Glomerular endothelial cell (primary cell): ENCODE measurements around the gene PRKAR1A. TPM values are rescaled to one million over a fixed set of nuclear protein-coding genes. Genes with fewer than 3 reads are reported as not detected.
A peak's percentile ranks its signal among the peaks of the same experiment; 100 is the strongest.
"Not testable (repeated sequence)": the region's sequence is repeated elsewhere in the genome, so short reads cannot be mapped to it uniquely, and the experiment has no call there.

Experiments
- DNase-seq: peaks from one replicate; pipeline ENCODE4 v3.0.0-alpha.2; 2011; ENCODE audit warnings: low read depth, low spot score; ENCODE audit errors: extremely low read depth
- total RNA-seq: library from RNA; depleted of rRNA; stranded (reverse); fragments of >200 nt; gene quantifications from 2 replicates; pipeline ENCODE4 v1.2.3, GENCODE V29; 2015

The PRKAR1A gene
- total RNA-seq, 1 donor from 2014 or later, result 328 TPM

DNA sequence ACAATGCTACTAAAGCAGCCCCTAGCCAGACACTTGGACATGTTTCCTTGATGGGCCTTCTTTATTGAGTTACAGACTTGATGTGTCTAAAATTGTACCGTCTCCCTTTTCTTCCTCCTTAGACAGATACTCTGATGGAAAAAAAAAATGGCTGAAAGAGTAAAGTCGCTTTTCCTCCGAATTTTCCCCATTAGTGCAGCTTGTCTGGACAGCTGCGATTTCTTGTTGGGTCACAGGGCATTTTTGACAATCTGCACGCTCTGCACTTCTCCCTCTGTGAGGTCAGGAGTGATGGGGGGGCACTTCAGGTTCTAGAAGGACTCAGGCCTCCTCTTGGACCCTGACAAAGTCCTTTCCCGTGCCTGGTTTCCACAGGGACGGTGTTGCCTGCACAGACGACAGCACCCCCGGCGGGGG is 968 bp upstream of the PRKAR1A start:
- no peak for DNase-seq

DNA sequence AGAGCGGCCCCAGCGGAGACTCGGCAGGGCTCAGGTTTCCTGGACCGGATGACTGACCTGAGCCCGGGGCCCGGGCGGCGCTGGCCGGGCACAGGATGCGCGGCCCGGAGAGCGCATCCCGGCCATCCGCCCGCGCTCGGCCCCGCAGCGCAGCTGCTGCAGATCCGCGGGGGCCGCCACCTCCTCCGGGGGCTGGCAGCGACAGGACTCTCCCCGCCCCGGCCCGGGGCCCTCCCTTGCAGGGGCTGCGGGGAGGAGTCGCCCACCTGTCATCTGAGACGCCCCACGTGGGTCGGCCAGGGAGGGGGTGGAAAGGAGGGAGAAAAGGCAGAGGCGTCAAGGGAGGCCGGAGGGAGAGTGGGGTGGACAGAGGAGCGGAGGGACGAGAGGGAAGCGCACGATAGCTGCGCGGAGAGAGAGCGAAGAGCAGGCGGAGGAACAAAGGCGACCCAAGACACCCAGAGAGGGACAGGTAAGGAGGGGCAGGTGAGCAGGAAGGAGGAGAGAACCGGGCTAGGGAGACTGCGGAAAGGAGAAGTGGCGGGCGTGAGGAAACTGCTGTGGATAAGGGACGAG is 471 bp upstream of the PRKAR1A start:
- no peak for DNase-seq

DNA sequence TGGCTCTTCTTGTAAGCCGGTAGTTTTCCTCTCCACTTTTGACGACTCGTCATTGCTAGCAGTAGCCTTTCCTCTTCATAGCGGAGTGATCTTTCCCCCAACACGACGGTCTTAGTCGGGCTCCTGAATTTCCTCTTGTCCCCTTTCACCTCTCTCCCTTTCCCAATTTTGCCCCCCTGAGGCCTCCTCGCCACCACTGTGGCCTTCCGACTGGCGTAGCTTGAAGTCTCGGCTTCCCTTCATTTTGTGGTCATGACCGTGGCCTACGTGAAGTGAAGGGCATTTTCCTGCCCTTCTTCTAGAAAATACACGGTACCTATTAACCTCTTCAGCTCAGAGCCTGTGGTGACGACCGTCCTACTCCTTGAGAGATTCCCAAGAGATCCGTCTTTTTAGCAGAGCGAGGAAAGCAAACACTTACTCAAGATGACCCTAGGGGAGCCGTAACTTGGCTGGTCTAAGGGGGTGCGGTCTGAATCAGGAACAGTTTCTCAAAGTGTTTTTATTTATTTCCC is 787 bp downstream of the PRKAR1A start:
- DNase-seq, result no peak

DNA sequence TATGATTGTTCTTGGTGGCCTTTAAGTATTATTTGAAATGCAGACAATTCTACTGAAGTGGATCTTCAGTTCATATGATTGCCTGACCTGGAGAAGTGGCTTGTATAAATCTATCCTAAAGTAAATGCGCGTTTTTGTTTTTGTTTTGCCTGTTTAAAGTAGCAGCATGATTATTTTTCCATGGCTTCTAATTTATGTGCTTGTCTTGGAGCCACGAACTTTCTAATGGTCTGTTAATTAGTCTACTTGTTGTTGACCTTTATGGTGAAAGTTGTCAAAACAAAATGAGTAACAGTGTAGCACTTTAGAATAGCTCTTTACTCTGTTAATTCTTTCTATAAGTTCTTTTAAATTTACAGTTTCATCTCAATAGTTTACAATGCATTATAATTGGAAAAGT is 1.7 kb downstream of the PRKAR1A start:
- no peak for DNase-seq

DNA sequence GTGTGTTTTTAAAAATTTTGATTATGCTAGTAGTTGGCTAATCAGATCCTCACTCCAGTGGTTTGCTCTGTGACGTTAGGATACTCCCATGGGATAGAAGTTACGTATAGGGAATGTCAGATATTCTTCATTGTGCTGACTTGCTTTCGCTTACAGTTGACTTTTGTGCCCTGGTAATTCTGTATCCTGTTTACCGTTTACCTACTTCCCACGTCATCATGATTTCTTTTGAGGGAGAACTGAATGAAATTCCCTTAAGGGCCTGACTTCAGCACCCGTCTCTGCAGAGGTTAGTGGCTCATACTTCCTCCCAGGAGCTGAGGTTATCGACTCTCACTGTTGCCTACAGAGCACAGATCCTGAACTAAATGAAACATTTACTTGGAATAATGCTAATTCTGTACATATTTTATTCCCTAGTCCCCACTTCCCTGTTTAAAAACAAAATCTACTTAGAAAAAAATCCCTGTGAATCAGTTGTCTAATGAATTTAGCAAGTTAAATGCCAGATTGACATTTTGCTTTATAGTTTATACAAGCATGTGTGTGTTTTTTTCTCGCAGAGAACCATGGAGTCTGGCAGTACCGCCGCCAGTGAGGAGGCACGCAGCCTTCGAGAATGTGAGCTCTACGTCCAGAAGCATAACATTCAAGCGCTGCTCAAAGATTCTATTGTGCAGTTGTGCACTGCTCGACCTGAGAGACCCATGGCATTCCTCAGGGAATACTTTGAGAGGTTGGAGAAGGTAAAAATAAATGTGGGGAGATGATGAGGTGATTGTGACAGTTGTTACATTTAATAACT is 2.8 kb downstream of the PRKAR1A start:
- peak; percentile 82 for DNase-seq

DNA sequence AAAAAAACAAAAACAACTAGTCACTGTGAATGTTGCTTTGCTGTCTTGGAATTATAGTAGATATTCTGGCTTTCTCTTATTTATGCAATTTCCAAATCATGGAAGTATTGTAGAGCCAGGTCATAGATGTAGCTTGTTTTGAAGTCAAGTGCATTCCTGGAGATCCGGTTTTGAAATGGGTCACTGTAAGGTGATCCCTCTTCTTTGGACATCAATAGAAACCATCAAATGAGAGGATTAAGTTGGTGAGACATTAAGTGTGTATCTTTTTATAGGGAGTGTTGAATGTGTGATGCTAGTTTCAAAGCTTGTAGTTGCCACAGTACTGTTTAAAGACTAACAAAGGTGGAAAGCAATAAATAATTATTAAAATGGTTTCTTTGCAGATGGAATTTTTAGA is 4.5 kb downstream of the PRKAR1A start:
- DNase-seq, result no peak

DNA sequence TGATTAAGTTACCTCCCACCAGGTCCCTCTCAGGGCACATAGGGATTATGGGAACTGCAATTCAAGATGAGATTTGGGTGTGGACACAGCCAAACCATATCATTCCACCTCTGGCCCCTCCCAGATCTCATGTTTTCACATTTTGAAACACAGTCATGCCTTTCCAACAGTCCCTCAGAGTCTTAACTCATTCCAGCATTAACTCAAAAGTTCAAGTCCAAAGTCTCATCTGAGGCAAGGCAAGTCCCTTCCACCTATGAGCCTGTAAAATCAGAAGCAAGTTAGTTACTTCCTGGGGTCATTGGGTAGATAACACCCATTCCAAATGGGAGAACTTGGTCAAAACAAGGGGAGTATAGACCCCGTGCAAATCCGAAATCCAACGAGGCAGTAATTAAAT is 5.4 kb downstream of the PRKAR1A start:
- DNase-seq, result not testable (repeated sequence)

DNA sequence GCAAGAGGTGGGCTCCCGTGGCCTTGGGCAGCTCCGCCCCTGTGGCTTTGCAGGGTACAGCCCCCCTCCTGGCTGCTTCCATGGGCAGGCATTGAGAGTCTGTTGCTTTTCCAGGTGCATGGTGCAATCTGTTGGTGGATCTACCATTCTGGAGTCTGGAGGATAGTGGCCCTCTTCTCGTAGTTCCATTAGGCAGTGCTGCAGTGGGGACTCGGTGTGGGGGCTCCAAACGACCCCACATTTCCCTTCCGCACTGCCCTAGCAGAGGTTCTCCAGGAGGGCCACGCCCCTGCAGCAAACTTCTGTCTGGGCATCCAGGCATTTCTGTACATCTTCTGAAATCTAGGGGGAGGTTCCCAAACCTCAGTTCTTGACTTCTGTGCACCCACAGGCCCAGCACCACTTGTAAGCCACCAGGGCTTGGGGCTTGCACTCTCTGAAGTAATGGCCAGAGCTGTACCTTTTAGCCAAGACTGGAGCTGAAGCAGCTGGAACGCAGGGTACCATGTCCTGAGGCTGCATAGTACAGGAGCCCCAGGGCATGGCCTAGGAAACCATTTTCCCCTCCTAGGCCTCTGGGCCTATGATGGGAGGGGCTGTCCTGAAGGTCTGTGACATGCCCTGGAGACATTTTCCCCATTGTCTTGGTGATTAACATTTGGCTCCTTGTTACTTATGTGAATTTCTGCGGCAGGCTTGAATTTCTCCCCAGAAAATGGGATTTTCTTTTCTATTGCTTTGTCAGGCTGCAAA is 6.0 kb downstream of the PRKAR1A start:
- DNase-seq, result no peak

DNA sequence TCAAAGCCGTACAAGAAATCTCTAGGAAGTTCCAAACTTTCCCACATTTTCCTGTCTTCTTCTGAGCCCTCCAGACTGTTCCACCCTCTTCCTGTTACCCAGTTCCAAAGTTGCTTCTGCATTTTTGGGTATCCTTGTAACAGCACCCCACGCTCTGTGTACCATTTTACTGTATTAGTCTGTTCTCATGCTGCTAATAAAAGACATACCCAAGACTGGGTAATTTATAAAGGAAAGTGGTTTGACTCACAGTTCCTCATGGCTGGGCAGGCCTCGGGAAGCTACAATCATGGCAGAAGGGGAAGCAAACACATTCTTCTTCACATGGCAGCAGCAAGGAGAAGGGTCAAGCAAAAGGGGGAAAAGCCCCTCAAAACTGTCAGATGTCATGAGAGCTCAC is 6.8 kb downstream of the PRKAR1A start:
- not testable (repeated sequence) for DNase-seq

DNA sequence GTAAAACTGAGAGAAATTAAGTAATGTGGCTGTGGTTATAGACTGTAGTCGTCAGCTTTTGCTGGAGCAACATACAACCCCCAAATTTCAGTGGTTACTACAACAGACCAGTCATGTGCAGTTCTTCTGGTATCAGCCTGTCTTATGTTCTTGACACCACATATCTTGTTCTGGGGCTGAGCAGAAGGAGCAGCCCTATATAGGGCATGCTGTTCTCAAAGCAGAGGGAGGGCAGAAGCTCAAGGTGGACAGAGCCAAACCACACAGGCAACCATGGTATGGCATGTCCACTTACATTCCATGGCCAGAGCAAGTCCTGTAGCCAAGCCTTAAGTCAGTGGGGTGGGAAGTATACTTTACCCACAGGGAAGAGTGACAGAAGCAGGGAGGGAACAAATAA is 7.7 kb downstream of the PRKAR1A start:
- DNase-seq, result no peak

DNA sequence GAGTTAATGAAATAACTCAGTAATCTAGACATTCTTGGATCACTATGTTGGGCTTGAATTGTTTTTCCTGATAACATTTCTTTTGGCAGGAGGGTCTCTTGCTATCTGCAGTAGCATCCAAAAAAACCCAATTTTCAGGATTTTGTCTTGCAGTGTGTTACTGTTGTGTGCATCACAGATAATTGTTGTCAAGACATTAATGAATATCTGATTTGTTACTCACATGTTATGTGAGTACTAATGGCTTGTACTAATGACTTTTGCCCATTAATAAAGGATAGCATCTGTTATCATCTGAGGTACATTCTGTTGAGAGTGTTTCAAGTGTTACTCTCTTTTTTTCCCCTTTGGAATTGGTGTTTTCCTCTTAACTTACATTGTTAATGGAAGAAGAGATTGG is 10.0 kb downstream of the PRKAR1A start:
- no peak for DNase-seq

DNA sequence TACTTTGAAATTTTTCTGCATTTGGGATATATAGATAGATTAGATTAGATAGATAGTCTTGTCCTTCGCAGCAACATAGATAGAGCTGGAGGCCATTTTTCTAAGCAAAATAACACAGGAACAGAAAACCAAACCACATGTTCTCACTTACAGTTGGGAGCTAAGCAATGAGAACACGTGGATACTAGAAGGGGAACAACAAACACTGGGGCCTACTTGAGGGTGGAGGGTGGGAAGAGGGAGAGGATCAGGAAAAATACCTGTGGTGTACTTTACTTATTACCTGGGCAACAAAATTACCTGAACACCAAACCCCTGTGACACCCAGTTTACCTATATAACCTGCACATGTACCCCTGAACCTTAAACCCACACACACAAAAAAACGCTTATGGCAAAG is 14.3 kb downstream of the PRKAR1A start:
- no peak for DNase-seq

DNA sequence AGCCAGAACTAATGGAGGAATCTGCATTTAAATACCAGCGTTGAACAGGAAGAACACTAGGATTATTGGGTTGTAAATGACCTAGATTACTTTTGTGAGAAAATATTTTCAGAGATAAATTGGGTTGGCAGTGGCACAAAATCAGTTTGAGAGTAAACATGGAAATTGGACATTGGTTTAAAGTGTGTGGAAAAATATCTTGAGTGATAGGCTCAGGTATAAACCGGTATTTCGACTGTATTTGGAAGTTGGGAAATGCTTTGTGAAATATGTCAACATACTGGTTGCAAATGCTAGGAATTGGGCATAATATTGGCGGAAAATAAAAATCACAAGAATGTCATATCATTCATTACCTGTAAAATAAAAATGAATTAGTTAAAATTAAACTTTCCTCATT is 15.1 kb downstream of the PRKAR1A start:
- no peak for DNase-seq

DNA sequence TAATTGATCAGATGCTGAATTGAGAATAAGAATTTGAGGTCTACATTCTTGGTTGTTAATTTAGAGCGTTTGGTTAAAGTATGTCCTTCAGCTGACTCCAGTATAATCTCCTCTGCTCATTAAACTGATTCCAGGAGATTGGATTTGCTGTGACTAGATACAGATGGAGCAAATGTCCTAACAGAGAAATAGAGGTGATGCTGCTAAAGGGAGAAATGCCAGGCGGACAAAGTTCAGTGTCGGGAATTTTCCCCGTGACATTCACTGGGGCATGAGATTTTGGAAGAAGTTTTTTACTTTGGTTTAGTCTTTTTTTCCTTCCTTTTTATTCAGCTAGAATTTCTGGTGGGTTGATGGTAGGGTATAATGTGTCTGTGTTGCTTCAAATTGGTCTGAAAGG is 19.0 kb downstream of the PRKAR1A start:
- no peak for DNase-seq

DNA sequence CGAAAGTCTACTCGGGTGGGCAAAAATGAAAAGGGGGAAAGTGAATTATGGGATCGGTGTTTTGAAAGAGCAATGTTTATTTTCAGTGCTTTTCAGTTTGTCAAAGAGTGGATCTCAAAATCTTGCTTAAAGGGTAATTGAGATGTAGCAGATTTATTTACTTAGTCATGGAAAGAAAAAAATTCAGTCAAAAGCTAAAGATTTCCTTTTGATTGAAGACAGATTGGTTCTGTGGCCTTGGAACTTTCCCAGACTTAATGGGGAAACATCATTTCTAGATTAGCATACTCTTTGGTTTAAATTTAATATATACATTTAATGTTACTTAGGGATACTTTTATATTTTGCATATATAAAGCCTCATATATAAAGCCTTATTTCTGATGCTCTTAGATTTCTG is 20.6 kb downstream of the PRKAR1A start:
- DNase-seq, result no peak

DNA sequence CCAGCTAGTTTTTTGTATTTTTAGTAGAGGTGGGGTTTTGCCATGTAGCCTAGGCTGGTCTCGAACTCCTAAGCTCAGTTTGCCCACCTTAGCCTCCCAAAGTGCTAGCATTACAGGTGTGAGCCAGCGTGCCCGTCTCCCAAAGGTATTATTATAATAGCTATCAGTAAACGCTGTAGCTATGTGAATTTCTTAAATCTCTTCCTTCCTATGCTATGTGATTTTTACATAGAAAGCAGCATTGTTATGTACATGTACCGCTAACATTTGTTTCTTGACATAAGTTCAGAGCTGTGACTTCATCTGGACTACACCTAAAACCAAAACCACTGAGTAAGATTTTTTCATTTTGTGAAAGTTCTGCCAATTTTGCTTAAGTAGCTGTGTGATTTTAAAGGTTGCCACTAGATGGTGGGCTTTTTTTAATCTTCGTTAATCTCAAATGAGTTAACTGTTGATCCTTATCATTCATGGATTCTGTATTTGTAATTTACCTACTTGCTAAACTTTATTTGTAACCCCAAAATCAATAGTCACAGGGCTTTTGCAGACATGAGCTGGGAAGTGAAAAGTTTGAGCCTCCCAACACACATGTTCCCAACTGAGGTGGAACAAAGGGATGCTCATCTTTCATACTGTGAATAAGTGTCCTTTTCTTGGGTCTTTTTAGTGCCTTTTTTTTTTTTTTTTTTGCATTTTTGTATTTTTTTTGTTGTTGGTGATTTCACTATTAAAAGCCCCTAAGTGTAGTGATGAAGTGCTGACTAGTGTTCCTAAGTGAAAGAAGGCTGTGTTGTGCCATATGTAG is 21.9 kb downstream of the PRKAR1A start:
- DNase-seq, result no peak

DNA sequence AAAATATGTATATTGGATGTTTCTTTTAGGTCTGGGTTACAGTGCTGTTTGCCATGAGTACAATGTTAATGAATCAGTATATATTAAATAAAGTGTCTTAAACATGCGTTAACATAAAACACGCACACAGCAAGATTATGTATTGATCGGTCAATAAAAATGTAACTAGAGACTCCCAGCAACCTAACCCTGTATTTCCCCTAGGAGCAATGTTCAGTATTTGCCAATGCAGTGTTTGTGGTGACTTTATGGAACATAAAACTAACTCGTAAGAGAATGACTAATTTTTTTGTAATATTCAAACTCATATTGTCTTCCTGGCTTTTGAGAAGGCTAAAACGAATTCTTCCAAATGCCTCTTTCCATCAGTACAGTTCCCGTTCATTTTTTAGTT is 22.5 kb downstream of the PRKAR1A start:
- DNase-seq, result no peak

DNA sequence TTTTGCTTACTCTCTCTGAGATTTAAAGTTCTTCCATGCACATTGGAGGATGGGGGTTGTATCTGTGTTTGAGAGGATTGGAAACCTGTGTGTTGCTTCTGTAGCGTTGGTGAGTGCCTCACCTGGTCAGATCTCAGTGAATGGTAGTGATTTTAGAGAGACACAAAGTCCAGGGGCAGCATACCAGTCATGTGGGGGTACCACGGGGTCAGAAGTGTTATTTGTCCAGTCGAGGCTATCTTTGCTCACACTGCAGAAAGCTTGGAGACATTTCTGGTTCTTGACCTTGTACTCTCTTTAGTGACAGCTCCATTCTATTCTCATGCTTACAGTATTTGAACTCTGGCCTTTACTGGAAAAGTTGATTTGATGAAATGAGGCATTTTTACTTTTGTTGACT is 23.7 kb downstream of the PRKAR1A start:
- no peak for DNase-seq

DNA sequence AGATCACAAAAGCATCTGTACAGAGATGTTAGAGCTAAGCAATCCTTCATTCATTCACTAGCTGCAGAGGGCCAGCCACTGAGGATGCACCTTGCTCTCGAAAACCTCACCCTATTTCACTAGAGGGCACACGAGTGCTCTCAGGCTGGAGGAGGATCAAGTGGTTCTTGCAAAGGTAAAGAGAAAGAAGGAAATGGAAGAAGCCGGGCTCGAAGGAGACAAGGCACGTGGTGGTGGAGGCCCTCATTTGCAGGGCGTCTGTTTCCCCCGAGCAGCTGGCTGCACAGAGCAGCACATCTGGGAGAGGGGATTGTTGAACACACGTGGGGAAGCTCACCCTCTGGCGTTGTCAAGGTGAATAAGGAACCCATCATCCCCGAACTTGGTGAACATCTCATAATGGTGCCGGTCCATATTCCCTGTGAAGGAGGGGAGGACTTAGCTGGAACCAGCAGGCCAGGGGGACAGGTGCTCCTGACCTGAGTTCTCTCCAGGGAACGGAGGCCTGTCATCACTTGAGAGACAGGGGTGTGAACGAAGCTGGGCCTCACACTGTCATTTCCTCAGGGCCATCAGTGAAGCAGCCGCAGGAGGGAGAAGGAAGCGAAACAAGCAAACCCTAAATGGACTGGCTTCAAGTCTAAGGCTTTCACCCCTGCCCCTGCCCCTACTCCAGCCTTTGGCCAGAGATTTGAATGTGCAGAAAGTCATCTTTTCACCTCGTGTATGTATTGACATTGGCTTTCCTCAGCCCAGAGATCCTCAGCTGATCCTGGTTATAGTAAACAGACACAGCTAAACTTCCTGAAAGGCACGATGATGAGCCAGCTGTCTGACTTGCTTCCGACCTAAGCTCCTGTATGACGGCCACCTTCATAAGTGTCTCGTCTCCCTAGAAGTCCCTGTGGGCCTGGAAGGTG is 27.6 kb downstream of the PRKAR1A start:
- no peak for DNase-seq

DNA sequence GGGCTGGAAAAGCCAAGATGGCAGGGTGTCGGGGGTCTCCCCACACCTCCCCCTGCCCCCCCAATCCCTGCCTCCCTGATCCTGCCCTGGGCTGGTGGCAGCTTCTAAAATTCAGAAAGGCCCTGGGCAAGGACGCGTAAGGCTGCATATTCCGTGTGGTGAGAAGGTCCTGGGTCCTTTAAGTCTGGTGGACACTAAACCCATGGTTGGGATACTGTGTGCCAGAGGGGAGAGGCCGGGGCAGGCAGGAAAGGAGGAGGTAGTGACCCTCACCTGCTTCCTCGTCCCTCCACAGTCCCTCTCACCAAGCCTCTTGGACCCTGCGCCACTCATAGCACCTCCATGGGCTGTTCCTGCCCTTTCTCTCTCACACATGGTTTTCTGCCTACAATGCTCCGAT is 28.8 kb downstream of the PRKAR1A start:
- DNase-seq, result no peak
